Panc1 (cell line): Measurements from ENCODE around the gene ARHGAP23.

Source experiments
- CTCF ChIP-seq: fragments of 450-650 bp; IDR thresholded peaks from 2 replicates; pipeline ENCODE4 v1.5.1; 2017; ENCODE audit warnings: mild to moderate bottlenecking
- POLR2AphosphoS5 ChIP-seq: IDR thresholded peaks from 2 replicates; pipeline ENCODE4 v1.6.1; 2012; ENCODE audit warnings: mild to moderate bottlenecking, low read depth, low read length, moderate library complexity
- SIN3A ChIP-seq: IDR thresholded peaks from 2 replicates; pipeline ENCODE4 v1.6.1; 2012; ENCODE audit warnings: low read depth, mild to moderate bottlenecking, low read length, moderate library complexity, borderline replicate concordance; ENCODE audit not compliant: insufficient read depth
- TCF7L2 ChIP-seq: IDR thresholded peaks from 2 replicates; pipeline ENCODE4 v1.6.1; 2011; ENCODE audit warnings: mild to moderate bottlenecking, low read depth, low read length, inconsistent platforms

- TF ChIP-seq CTCF: no peak
- no peak for TF ChIP-seq SIN3A
- no peak for TF ChIP-seq POLR2AphosphoS5
- no peak for TF ChIP-seq TCF7L2
Observed at GRCh38 chr17:38539386-38539785, 111.1 kb downstream of the ARHGAP23 start.
